OCI-LY1 (cell line): ENCODE results near the gene ADPGK.

Experiments used
- H2AFZ ChIP-seq: fragments of 200-600 bp; sonication (generic), shearing (Covaris generic); 2 replicates; pipeline ENCODE4 v1.6.0; 2014; ENCODE audit warnings: antibody characterized with exemption, mild to moderate bottlenecking, low read length
- H3F3A ChIP-seq: fragments of 200-600 bp; sonication (generic), shearing (Covaris generic); 2 replicates; pipeline ENCODE4 v1.6.0; 2014; ENCODE audit warnings: mild to moderate bottlenecking, antibody characterized with exemption, low read length, moderate library complexity; ENCODE audit not compliant: insufficient read depth
- H3K27ac ChIP-seq: fragments of 200-600 bp; sonication (generic); 2 replicates; pipeline ENCODE4 v1.5.1; 2014; ENCODE audit warnings: low read length, mixed run types, mild to moderate bottlenecking, low read depth; ENCODE audit not compliant: poor library complexity, severe bottlenecking
- H3K27me3 ChIP-seq: fragments of 200-600 bp; sonication (generic); 2 replicates; pipeline ENCODE4 v1.6.0; 2014; ENCODE audit warnings: antibody characterized with exemption, mild to moderate bottlenecking, low read length, moderate library complexity; ENCODE audit not compliant: insufficient read depth
- H3K36me3 ChIP-seq: fragments of 200-600 bp; sonication (generic); 2 replicates; pipeline ENCODE4 v1.6.1; 2014; ENCODE audit warnings: mild to moderate bottlenecking, antibody characterized with exemption, low read length, moderate library complexity, mixed read lengths; ENCODE audit not compliant: insufficient read depth
- H3K4me1 ChIP-seq: fragments of 200-600 bp; sonication (generic); 2 replicates; pipeline ENCODE4 v1.5.1; 2014; ENCODE audit warnings: mild to moderate bottlenecking, low read length, moderate library complexity; ENCODE audit not compliant: insufficient read depth, severe bottlenecking
- H3K4me2 ChIP-seq: fragments of 200-600 bp; sonication (generic), shearing (Covaris generic); 2 replicates; pipeline ENCODE4 v1.6.1; 2014; ENCODE audit warnings: low read length
- H3K4me3 ChIP-seq: fragments of 200-600 bp; sonication (generic); 2 replicates; pipeline ENCODE4 v1.5.1; 2014; ENCODE audit warnings: low read length, low read depth, mild to moderate bottlenecking, mixed read lengths; ENCODE audit not compliant: poor library complexity, severe bottlenecking
- H3K79me2 ChIP-seq: fragments of 200-600 bp; shearing (Covaris generic); 2 replicates; pipeline ENCODE4 v1.6.1; 2016; ENCODE audit warnings: mixed run types, low read length, mixed read lengths; ENCODE audit not compliant: insufficient read depth
- H3K9ac ChIP-seq: fragments of 200-600 bp; sonication (generic), shearing (Covaris generic); 2 replicates; pipeline ENCODE4 v1.6.1; 2014; ENCODE audit warnings: mild to moderate bottlenecking, low read length, mixed read lengths
- H3K9me2 ChIP-seq: fragments of 200-600 bp; sonication (generic), shearing (Covaris generic); 2 replicates; pipeline ENCODE4 v1.6.1; 2014; ENCODE audit warnings: low read depth, mild to moderate bottlenecking, low read length, mixed read lengths
- H3K9me3 ChIP-seq: fragments of 200-600 bp; shearing (Covaris generic); 2 replicates; pipeline ENCODE4 v1.6.1; 2014; ENCODE audit warnings: low read length, mixed read lengths
- H4K20me1 ChIP-seq: fragments of 200-600 bp; sonication (generic), shearing (Covaris generic); 2 replicates; pipeline ENCODE4 v1.6.0; 2016; ENCODE audit warnings: mild to moderate bottlenecking, low read length; ENCODE audit not compliant: insufficient read depth
- CTCF ChIP-seq: fragments of 200-600 bp; sonication (generic), shearing (Covaris generic); IDR thresholded peaks from 2 replicates; pipeline ENCODE4 v1.5.1; 2017; ENCODE audit warnings: mild to moderate bottlenecking, antibody characterized with exemption, low read length, moderate library complexity, mixed read lengths
- EZH2 ChIP-seq: fragments of 200-600 bp; sonication (generic), shearing (Covaris generic); IDR thresholded peaks from 2 replicates; pipeline ENCODE4 v1.8.0; 2017; ENCODE audit warnings: borderline replicate concordance, mixed run types, mild to moderate bottlenecking, antibody characterized with exemption, low read length, moderate library complexity, mixed read lengths

ADPGK gene

GRCh38 chr15:72820278-72820677, 36.7 kb upstream of the ADPGK start:
- no peak for TF ChIP-seq EZH2
- no peak for TF ChIP-seq CTCF
- Histone ChIP-seq H3K4me2 (no peak overlapping the region), H3K4me1 (no peaks in the 10 kb centered on the region), H2AFZ (no peak overlapping the region), H3K4me3 (no peak overlapping the region), H3K27me3 (no peaks in the 10 kb centered on the region), H3K9me3 (no peaks in the 10 kb centered on the region), H3K79me2 (no peaks in the 10 kb centered on the region), H3K9me2 (no peaks in the 10 kb centered on the region), H3K27ac (no peak overlapping the region), H4K20me1 (no peaks in the 10 kb centered on the region), H3K36me3 (no peaks in the 10 kb centered on the region), H3K9ac (no peak overlapping the region), H3F3A (no peaks in the 10 kb centered on the region)

- no peaks in the 10 kb centered on the region for H3K36me3 ChIP-seq
- H3K9me2 ChIP-seq: no peaks in the 10 kb centered on the region
- H3K4me1 ChIP-seq: no peaks in the 10 kb centered on the region
- H3K4me3 ChIP-seq: no peak overlapping the region
- H3K9me3 ChIP-seq: no peaks in the 10 kb centered on the region
- TF ChIP-seq CTCF (no peak), EZH2 (no peak)
- H3K4me2 ChIP-seq: no peak overlapping the region
- H2AFZ ChIP-seq: no peak overlapping the region
- no peaks in the 10 kb centered on the region for H3K79me2 ChIP-seq
- no peak overlapping the region for H3K9ac ChIP-seq
- H3K27me3 ChIP-seq: no peaks in the 10 kb centered on the region
- H3K27ac ChIP-seq: no peak overlapping the region
- H4K20me1 ChIP-seq: no peaks in the 10 kb centered on the region
- H3F3A ChIP-seq: no peaks in the 10 kb centered on the region
Observed at GRCh38 chr15:72818632-72819031, 35.1 kb upstream of the ADPGK start.

GRCh38 chr15:72813345-72814004, 29.9 kb upstream of the ADPGK start:
- TF ChIP-seq EZH2 (no peak), CTCF (no peak)
- no peaks in the 10 kb centered on the region for H3K27me3 ChIP-seq
- no peaks in the 10 kb centered on the region for H3K9me3 ChIP-seq
- no peaks in the 10 kb centered on the region for H3K9me2 ChIP-seq
- no peak overlapping the region for H3K4me2 ChIP-seq
- H2AFZ ChIP-seq: no peak overlapping the region
- H3K79me2 ChIP-seq: no peaks in the 10 kb centered on the region
- H3K36me3 ChIP-seq: no peaks in the 10 kb centered on the region
- H3F3A ChIP-seq: no peaks in the 10 kb centered on the region
- H3K4me3 ChIP-seq: no peak overlapping the region
- H3K4me1 ChIP-seq: no peaks in the 10 kb centered on the region
- H3K27ac ChIP-seq: no peak overlapping the region
- H4K20me1 ChIP-seq: no peaks in the 10 kb centered on the region
- no peak overlapping the region for H3K9ac ChIP-seq
